MM.1S (cell line): ENCODE measurements around the gene RPN1.

Source experiments
- DNase-seq: peaks from one replicate; pipeline ENCODE4 v3.0.0-alpha.2; 2015
- H2AFZ ChIP-seq: fragments of 300-600 bp; sonication (generic); 2 replicates; pipeline ENCODE4 v1.6.0; 2016; ENCODE audit warnings: antibody characterized with exemption, low read length
- H3F3A ChIP-seq: fragments of 300-600 bp; sonication (generic); 2 replicates; pipeline ENCODE4 v1.6.1; 2016; ENCODE audit warnings: mild to moderate bottlenecking, antibody characterized with exemption, low read length, moderate library complexity, mixed read lengths; ENCODE audit not compliant: insufficient read depth
- H3K27ac ChIP-seq: fragments of 300-600 bp; sonication (generic); 2 replicates; pipeline ENCODE4 v1.5.1; 2016; ENCODE audit warnings: mild to moderate bottlenecking, low read length
- H3K27me3 ChIP-seq: fragments of 300-600 bp; sonication (generic); replicated peaks from 2 replicates; pipeline ENCODE4 v1.6.0; 2016; ENCODE audit warnings: low read length; ENCODE audit not compliant: insufficient read depth
- H3K36me3 ChIP-seq: fragments of 300-600 bp; sonication (generic); replicated peaks from 2 replicates; pipeline ENCODE4 v1.6.1; 2016; ENCODE audit warnings: mild to moderate bottlenecking, low read length, mixed read lengths; ENCODE audit not compliant: insufficient read depth
- H3K4me1 ChIP-seq: fragments of 300-600 bp; sonication (generic); 2 replicates; pipeline ENCODE4 v1.6.1; 2016; ENCODE audit warnings: low read length, mixed read lengths
- H3K4me2 ChIP-seq: fragments of 300-600 bp; sonication (generic); 2 replicates; pipeline ENCODE4 v1.6.0; 2016; ENCODE audit warnings: low read depth, low read length
- H3K4me3 ChIP-seq: fragments of 300-600 bp; sonication (generic); 2 replicates; pipeline ENCODE4 v1.5.1; 2016; ENCODE audit warnings: low read length, mixed read lengths
- H3K79me2 ChIP-seq: fragments of 300-600 bp; sonication (generic); 2 replicates; pipeline ENCODE4 v1.6.1; 2016; ENCODE audit warnings: mixed run types, low read length, mixed read lengths
- H3K9ac ChIP-seq: fragments of 300-600 bp; sonication (generic); 2 replicates; pipeline ENCODE4 v1.6.1; 2016; ENCODE audit warnings: low read length, mixed read lengths
- H3K9me2 ChIP-seq: fragments of 300-600 bp; sonication (generic); replicated peaks from 2 replicates; pipeline ENCODE4 v1.6.1; 2016; ENCODE audit warnings: mild to moderate bottlenecking, low read length, mixed read lengths; ENCODE audit not compliant: insufficient read depth
- H3K9me3 ChIP-seq: fragments of 300-600 bp; sonication (generic); replicated peaks from 2 replicates; pipeline ENCODE4 v1.6.1; 2016; ENCODE audit warnings: mild to moderate bottlenecking, low read length, mixed read lengths; ENCODE audit not compliant: insufficient read depth
- H4K20me1 ChIP-seq: fragments of 300-600 bp; sonication (generic); 2 replicates; pipeline ENCODE4 v1.6.1; 2016; ENCODE audit warnings: mild to moderate bottlenecking, low read length, moderate library complexity, mixed read lengths; ENCODE audit not compliant: insufficient read depth
- EZH2 ChIP-seq: fragments of 300-600 bp; sonication (generic); optimal IDR thresholded peaks from 2 replicates; pipeline ENCODE3; 2017; ENCODE audit warnings: low read depth, mild to moderate bottlenecking, antibody characterized with exemption, low read length, mixed read lengths
- EZH2phosphoT487 ChIP-seq: fragments of 300-600 bp; sonication (generic); IDR thresholded peaks from 2 replicates; pipeline ENCODE4 v1.6.1; 2018; ENCODE audit warnings: antibody characterized with exemption, low read length
- TF ChIP-seq, protein P1 (sequence below): fragments of 300-600 bp; sonication (generic); IDR thresholded peaks from 2 replicates; pipeline ENCODE4 v1.5.1; 2016; ENCODE audit warnings: antibody characterized with exemption, low read length, mixed read lengths

The RPN1 gene

DNA sequence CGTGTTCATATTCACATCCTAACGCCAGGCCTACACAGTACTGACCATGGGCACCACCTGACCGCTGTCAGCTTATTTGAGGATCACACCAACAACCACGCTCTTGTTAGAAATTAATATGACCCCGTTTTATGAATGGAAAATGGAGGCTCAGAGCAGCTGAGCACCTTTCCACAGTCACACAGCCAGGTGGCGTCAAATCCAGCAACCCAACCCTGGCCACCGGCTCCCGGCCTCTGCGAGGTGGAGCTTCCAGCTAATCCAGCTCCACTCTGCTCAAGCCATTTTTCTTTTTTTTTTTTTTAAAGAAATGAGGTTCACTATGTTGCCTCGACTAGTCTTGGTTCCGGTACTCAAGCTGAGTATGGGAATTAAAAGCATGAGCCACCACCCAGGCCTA lies 41.3 kb downstream of the RPN1 start:
- no peaks in the 10 kb centered on the region for H3K79me2 ChIP-seq
- H3K9me2 ChIP-seq: no peaks in the 10 kb centered on the region
- H3K4me2 ChIP-seq: no peak overlapping the region
- no peaks in the 10 kb centered on the region for H3K4me1 ChIP-seq
- TF ChIP-seq EZH2phosphoT487 (no peak), EZH2 (no peak)
- TF ChIP-seq, protein P1, sequence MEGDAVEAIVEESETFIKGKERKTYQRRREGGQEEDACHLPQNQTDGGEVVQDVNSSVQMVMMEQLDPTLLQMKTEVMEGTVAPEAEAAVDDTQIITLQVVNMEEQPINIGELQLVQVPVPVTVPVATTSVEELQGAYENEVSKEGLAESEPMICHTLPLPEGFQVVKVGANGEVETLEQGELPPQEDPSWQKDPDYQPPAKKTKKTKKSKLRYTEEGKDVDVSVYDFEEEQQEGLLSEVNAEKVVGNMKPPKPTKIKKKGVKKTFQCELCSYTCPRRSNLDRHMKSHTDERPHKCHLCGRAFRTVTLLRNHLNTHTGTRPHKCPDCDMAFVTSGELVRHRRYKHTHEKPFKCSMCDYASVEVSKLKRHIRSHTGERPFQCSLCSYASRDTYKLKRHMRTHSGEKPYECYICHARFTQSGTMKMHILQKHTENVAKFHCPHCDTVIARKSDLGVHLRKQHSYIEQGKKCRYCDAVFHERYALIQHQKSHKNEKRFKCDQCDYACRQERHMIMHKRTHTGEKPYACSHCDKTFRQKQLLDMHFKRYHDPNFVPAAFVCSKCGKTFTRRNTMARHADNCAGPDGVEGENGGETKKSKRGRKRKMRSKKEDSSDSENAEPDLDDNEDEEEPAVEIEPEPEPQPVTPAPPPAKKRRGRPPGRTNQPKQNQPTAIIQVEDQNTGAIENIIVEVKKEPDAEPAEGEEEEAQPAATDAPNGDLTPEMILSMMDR: no peak
- no peak for DNase-seq
- H3F3A ChIP-seq: no peaks in the 10 kb centered on the region
- H2AFZ ChIP-seq: no peak overlapping the region
- no peaks in the 10 kb centered on the region for H4K20me1 ChIP-seq
- H3K9me3 ChIP-seq: no peaks in the 10 kb centered on the region
- H3K4me3 ChIP-seq: no peak overlapping the region
- H3K9ac ChIP-seq: no peak overlapping the region
- H3K27me3 ChIP-seq: no peaks in the 10 kb centered on the region
- no peaks in the 10 kb centered on the region for H3K36me3 ChIP-seq
- H3K27ac ChIP-seq: no peak overlapping the region

DNA sequence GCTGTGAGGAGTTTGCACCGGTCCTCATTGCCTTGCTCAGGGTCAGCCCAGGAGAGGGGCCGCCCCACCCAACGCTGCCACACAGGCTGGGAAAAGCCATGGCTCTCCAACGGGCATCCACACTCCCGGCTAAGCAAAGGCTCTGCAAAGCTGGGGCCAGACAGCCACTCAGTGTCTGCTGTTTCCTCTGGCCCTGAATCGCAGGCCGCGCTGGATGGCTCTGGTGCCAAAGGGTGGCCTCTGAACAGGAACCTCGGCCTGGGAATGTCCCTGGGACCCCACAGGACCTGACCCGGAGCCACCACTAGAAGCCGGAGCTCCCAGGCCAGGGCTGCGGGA lies 42.9 kb downstream of the RPN1 start:
- H3K36me3 ChIP-seq: no peaks in the 10 kb centered on the region
- no peak for TF ChIP-seq EZH2phosphoT487
- TF ChIP-seq EZH2: no peak
- no peak overlapping the region for H3K9ac ChIP-seq
- no peaks in the 10 kb centered on the region for H4K20me1 ChIP-seq
- no peaks in the 10 kb centered on the region for H3K27me3 ChIP-seq
- peak overlapping the region; percentile 90 for H3K4me2 ChIP-seq
- peak overlapping the region; percentile 91 for H2AFZ ChIP-seq
- no peaks in the 10 kb centered on the region for H3K4me1 ChIP-seq
- H3K9me2 ChIP-seq: no peaks in the 10 kb centered on the region
- DNase-seq: no peak
- H3K79me2 ChIP-seq: no peaks in the 10 kb centered on the region
- no peaks in the 10 kb centered on the region for H3F3A ChIP-seq
- H3K9me3 ChIP-seq: no peaks in the 10 kb centered on the region
- peak overlapping the region; percentile 71 for H3K4me3 ChIP-seq
- H3K27ac ChIP-seq: no peak overlapping the region

DNA sequence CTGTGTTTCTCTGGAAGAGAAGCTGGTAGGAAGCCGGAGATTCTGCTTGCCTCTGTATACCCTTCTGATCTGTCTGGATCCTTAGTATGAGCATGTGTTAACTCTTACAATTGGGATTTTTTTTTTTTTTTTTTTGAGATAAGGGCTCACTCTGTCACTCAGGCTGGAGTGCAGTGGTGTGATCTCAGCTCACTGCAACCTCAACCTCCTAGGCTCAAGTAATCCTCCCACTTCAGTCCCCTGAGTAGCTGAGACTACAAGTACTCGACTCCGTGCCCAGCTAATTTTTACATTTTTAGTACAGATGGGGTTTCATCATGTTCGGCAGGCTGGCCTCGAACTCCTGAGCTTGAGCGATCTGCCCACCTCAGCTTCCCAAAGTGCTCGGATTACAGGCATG lies 44.5 kb downstream of the RPN1 start:
- H3K9me2 ChIP-seq: no peaks in the 10 kb centered on the region
- no peaks in the 10 kb centered on the region for H3F3A ChIP-seq
- no peaks in the 10 kb centered on the region for H3K79me2 ChIP-seq
- H3K9me3 ChIP-seq: no peaks in the 10 kb centered on the region
- H4K20me1 ChIP-seq: no peaks in the 10 kb centered on the region
- no peak overlapping the region for H3K27ac ChIP-seq
- no peaks in the 10 kb centered on the region for H3K4me1 ChIP-seq
- H3K4me2 ChIP-seq: no peak overlapping the region
- no peak overlapping the region for H3K9ac ChIP-seq
- H2AFZ ChIP-seq: no peak overlapping the region
- no peaks in the 10 kb centered on the region for H3K36me3 ChIP-seq
- TF ChIP-seq EZH2phosphoT487 (no peak), EZH2 (no peak)
- TF ChIP-seq, protein P1: no peak
- H3K4me3 ChIP-seq: no peak overlapping the region
- DNase-seq: no peak
- H3K27me3 ChIP-seq: no peaks in the 10 kb centered on the region

DNA sequence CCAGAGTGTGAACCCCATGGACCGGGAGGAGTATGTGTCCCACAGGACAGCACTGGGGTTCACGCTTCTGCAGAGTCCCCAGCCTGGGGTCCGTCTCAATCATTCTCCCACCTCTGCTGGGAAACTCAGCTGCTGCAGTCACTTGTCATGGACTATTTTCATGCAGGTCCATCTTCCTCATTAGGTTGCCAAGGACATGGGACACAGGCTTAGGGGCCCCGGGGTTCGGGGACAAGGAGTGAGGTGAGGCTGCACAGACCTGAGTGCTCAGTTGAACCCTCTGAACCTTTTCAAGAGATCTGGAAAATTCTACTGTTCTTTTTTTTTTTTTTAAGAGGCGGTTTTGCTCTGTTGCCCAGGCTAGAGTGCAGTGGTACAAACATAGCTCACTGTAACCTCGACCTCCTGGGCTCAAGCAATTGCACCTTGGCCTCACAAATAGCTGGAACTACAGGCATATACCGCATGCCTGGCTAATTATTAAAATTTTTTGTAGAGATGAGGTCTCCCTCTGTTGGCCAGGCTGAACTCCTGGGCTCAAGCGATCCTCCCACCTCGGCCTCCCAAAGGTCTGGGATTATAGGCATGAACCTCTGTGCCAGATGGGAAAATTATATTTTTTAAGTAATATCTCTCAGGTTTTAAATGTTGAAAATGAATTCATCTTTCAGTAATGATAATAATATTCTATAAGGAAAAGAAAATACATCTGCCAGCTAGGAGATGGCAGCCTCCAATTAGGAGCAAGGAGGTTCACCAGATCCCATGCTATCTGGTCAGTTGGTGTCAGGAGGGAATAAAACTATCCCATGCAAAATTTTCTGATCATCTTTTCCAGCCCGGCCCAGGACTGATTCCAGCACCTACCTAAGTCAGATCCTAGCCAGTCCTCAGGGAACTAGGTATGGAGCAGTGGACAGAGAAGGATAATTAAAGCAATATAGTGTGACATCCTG lies 45.2 kb downstream of the RPN1 start:
- no peaks in the 10 kb centered on the region for H3F3A ChIP-seq
- no peak overlapping the region for H3K4me3 ChIP-seq
- H3K9ac ChIP-seq: no peak overlapping the region
- H3K9me3 ChIP-seq: no peaks in the 10 kb centered on the region
- DNase-seq: no peak
- no peak overlapping the region for H3K4me2 ChIP-seq
- H3K9me2 ChIP-seq: no peaks in the 10 kb centered on the region
- H3K27ac ChIP-seq: no peak overlapping the region
- no peaks in the 10 kb centered on the region for H3K4me1 ChIP-seq
- no peaks in the 10 kb centered on the region for H3K79me2 ChIP-seq
- H2AFZ ChIP-seq: no peak overlapping the region
- H3K36me3 ChIP-seq: no peaks in the 10 kb centered on the region
- TF ChIP-seq EZH2phosphoT487 (no peak), EZH2 (no peak)
- TF ChIP-seq, protein P1: no peak
- H4K20me1 ChIP-seq: no peaks in the 10 kb centered on the region
- no peaks in the 10 kb centered on the region for H3K27me3 ChIP-seq
